GM18499 (cell line): ENCODE results near the gene PSMA5.
A peak's percentile ranks its signal among the peaks of the same experiment; 100 is the strongest.
"Not testable (repeated sequence)": the region's sequence is repeated elsewhere in the genome, so short reads cannot be mapped to it uniquely, and the experiment has no call there.

Experiments
- ATAC-seq: cut with Tn5 transposase; IDR thresholded peaks from one replicate; pipeline ENCODE4 v1.9.1; 2021; ENCODE audit warnings: moderate number of reproducible peaks; ENCODE audit not compliant: insufficient read depth, unreplicated experiment

PSMA5 gene

DNA sequence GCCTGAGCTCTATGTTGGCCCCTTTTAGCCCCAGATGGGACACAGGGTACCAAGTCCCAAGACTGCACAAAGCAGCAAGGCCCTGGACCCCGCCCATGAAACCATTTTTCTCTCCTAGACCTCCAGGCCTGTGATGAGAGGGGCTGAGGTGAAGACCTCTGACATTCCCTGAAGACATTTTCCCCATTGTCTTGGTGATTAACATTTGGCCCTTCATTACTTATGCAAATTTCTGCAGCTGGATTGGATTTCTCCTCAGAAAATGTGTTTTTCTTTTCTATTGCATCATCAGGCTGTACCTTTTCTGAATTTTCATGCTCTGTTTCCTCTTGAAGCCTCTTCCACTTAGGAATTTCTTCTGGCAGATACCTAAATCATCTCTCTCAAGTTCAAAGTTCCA lies 8.2 kb upstream of the PSMA5 start:
- ATAC-seq, result no peak

DNA sequence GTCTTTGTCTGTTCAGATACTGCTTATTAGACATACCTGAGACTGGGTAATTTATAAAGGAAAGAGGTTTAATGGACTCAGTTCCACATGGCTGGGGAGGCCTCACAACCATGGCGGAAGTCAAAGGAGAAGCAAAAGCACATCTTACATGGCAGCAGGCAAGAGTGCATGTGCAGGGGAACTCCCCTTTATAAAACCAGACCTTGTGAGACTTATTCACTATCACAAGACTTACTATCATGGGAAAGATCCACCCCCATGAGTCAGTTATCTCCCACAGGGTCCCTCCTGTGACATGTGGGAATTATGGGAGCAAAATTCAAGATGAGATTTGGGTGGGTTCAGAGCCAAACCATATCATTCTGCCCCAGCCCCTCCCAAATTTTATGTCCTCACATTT lies 7.1 kb upstream of the PSMA5 start:
- ATAC-seq, result no peak

DNA sequence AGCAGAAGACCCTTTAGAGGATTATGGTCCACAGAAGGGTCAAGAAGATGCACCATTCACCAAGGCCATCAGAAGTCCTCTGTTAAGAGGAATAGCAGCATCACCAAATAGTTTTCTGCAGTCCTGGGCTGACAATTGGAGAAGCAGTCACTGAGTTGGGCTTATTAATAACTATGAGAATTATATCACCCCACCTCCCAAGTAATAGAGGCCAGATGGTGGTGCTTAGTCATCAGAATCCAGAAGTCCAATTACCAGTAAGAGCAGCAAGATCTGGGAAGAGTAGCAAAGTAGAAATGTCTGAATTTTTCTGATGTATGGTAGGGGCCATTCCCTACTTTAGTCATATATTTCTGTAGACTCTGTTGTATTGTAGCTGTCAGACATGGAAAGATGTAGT lies 6.1 kb upstream of the PSMA5 start:
- ATAC-seq, result no peak

DNA sequence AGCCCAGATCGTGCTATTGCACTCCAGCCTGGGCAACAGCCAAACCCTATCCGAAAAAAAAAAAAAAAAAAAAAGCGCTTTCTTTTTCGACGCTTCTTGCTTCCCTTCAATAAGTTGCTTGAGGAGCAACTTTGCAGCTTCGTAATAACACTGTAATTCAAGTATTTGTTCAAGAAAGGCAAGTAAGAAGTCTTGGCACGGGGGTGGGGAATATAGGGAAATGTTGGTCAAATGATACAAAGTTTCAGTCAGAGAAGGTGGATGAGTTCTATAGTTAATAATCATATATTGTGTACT lies 871 bp upstream of the PSMA5 start:
- ATAC-seq, result no peak

DNA sequence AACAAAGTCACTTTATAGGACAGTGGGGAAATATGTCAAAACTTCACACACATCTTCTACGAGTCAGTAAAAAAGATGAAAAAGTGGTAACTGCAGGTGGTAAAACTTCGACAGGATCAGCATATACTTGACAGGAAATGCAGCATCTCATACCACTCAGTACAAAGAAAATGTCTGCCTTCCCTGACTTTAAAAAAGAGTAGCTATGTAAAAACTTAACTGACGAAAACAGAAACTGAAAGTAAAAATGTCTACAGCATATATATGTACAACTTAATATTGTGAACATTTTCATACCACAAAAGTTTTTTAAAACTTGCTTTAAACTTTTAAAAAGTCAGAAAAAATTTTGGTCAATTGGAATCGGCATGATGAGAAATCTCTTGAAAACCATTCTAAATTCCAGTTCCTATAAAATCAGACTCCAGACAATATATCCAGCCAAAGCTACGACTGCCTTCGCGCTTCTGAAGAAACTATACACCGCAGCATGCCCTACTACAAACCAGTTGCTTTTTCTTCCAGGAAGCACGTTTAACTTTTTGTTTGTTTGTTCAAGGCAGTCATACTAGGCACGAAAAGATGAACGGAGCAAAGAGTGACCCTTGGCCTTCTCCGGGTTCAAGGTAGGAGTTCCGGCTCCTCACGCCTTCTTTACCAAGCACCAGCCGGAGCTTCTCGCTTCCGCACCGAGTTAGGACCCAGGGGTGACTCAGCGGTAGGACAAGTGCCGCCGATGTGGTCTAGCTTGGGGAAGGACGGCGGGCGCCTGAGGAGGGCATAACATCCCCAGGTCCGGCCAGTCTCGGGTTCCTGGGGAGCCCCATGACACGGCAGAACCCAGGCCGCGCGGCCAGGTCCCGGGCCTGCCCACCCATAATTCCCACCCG lies 612 bp downstream of the PSMA5 start:
- peak; percentile 11 for ATAC-seq

DNA sequence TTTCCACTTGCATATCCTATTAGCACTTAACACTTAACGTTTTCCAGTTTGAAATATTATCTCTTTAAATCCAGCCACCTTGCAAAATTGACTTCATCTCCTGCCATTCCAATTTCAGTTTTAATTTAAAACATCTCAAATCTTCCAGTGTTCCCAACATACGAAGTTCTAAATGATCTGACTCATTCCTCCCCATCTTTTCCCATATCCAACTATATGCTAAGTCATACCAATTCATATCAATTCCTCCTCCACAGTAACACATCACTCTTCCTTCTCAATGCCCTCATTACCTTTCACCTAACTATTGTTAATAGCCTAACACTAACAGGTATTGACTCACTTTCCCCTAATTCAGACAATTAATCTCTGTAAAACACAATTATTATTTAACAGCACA lies 2.8 kb downstream of the PSMA5 start:
- no peak for ATAC-seq

DNA sequence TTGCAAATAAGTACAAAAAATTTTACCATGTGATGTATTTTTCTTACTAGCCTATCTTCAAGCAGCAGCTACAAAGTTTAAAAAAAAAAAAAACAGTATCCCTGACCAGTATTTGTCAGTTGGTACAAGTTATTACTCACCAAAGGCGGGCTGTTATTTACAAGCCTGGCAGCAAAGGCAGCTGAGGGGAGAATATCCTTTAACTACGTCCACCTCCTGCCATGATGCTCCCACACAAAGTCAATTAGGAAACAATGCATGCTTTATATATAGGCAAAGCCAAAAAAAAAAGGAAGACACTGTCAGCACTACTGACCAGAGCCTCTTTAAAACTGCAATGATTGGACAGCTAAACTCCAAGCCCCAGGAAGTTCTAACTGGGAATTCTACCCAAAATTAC lies 13.7 kb downstream of the PSMA5 start:
- no peak for ATAC-seq

DNA sequence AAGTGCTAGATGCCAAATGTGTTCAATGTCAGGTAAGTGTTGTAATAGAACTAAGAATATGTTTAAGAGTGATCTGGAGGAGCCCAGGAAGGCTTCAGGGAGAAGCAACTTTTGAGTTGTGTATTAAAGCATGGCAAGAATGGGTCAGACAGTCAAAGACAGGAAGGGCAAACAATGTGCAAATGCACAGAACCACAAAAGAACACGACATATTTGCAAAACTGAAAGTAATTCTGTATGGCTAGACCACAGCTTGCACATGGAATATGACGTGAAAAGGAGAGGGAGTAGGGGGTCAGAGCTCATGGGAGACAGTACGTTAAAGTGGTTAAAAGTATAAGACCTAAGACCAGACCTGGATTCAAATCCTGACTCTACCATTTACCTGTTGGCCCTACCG lies 21.4 kb downstream of the PSMA5 start:
- no peak for ATAC-seq

DNA sequence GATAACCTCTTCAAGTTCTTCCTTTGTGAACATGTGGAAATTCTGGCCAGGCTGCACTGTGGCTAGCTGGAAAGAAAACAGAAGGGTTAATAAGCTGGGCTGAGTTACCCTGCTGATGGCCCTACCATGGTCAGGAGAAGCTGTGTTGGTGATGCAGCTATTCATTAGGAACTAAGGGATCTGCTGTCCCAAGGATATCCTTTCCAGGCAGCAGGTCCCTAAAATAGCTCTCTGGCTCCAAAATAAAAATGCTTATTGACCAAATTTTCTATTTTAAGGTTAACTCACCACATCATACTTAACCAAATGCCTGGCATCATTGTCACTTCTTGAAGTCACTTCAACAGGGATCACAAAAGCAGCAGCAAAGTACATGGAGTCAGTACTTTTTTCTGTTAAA lies 24.2 kb downstream of the PSMA5 start:
- ATAC-seq, result no peak

DNA sequence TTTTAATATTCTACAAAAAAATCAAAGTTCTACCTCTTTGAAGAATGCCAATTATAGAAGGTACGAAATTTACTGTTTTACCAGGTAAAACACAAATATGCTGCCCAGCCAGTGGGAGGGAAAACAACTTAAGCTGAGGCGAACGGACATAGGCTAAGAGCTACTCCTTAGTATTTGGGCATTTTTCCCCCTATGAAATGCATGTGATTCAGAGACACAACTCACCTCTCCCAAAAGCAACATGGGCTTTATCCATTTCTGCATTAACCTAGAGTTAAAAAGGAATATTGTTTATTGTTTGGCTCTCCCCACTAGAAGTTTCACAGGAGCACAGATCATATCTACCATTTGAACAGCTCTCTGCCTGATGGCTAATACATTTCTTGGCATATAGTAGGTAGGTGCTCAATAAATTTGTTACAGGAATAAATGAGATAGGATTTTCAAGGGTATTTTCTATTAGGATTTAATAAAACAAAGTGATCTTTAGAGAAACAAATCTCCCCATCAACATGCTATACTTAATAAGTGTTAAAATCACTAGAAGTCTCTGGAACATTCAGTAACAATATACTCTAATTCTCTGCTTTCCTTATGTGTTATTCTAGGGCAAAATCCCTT lies 26.1 kb downstream of the PSMA5 start:
- no peak for ATAC-seq

DNA sequence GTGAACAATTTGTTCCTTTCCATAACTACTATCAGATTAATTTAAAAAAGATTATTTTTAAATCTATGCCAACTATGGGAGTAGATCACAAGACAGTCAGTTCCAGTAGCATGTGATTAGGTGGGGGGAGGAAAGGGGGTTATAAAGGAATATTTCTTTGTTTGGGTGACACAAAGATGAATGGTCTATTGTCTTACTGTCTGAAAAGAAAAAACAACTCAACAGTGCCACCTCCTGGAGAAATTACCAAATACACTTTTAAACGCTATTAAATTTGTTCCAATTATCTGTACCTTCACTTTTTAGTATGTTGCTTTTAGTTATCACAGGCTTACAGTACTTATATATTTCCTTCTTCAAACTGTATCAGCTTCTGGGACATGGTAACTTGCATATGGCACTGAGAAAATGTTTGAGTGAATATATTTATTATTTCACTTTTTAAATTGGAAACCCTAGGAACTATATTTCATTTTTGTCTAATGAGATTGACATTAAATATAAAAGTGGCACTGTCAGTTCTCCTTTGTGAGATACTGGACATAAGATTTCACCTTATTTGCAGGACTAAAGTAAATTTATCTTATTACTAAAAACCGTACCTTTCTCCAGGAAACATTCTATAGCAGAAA lies 26.8 kb downstream of the PSMA5 start:
- no peak for ATAC-seq

DNA sequence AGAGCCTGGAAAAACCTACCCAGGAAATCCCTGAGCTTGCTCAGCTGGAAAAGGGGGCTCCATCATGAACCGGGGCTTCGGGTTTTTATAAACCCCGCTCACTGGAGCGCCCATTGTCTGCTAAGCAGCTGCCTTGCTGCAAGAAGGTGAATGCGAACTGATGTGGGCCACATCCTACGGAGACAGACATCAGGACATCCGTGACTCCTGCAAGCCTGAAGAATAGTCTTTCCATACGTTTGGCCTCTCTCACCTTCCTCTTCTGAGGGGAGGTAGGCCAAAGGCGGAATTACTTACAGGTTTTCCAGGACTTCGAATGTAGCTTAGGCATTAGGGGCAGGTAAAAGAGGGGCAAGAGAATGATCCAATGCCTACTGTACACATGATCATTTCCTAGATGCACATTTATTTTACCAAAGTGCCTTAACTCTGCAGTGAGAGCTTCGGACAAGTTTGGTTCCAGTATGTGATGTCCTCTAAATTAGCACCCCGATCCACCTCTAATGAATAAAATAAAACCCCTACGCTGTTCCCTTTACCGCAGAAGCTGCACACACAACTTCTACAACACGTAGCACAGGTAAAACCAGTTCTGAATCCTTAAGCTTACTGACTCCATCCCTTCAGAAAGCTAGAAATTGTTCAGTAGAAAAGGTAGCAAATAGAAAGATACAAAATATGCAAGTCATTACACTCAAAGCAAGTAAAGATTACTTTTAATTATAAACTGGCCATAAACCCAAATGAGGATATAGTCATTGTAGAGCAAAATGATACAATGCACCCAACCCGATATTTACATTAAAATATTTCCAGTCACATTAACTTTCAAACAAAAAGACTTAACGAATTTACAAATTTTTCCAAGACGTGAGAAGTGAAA lies 27.7 kb downstream of the PSMA5 start:
- ATAC-seq, result no peak

DNA sequence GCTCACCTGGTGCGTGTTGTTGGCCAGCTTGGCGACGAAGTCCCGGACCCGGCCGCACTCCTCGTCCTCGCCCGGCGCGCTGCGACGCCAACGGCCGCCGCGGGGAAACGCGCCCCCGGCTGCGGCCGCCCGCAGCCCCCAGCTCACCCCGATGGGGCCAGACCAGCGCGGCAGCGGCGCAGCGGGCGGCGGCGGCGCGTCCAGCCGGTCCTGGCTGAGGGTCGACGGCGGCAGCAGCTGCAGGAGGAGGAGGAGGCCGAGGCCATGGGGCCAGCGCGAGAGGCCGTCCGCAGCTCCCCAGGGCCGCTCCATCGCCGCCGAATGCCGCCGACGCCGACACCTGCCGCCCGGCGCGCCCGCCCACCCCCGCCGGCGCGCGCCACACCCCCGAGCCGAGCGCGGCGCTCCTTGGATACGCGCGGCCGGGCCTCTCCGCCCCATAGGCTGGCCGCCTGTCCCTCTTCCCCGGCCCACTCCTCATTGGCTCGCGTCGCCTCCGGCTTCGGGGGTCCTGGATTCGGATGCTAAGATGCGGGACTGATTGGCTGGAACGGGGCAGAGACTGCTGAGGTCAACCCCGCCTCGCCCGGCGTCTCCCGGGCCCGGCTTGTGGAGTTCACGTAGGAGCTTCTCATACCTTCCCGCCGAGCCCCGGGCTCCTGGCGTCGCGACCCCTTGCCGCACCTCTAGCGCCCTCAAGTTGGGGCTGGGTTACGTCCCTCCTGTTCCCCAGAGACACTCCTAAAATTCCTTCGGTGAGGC lies 28.5 kb downstream of the PSMA5 start, which contains the start of gene SORT1:
Gene SORT1, minus strand, starts transcription at position 338 of the 762 bp plus-strand sequence. Its CDS starts 26 bp downstream, at position 312.
- ATAC-seq, result no peak

DNA sequence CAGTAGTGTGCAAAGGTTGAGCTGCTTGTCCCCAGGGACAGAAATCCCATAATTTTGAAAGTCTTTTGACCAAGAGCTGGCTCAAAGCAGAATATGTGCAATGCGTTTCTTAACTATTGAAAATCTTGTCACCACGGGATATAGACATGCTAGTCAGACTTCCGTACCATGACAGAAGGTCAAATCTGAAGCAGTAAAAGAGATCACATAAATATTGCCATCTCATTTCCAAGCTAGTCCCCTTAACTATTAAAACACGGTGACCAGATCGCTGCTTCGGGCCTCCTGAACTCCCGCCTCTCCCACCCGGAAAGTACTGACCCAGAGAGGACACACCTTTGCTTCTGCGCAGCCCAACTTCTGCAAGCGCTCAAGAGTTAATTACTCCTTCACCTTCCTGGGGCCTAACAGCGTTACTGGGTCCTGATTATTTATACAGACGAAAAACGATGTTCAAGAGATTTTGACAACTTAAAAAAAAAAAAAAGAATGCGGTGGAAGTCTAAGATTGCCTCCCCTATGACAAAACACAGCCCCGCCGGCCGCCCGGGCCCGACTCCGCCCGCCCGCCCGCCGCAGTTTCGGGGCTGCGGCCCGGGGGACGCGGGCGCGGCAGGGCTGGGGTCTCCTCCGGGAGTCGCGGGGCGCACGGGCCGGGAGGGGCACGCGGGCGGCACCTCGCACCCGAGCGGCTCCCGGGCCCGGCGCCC lies 29.2 kb downstream of the PSMA5 start:
- no peak for ATAC-seq

DNA sequence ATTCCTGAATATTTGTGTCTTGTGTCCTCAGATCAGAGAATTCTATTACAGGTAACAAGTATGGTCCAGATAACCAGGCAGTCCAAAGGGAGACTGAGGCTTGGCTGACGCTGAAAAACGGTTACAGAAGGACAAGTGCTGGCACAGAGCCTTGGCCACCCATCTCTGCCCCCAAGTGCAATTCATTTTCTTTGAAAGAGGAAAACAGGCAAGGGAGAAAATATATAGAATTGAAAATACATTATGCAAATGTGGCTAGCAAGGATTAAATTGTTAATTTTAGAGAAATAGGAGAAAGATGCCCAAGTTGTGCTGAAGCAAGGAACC lies 29.8 kb downstream of the PSMA5 start:
- ATAC-seq, result no peak

DNA sequence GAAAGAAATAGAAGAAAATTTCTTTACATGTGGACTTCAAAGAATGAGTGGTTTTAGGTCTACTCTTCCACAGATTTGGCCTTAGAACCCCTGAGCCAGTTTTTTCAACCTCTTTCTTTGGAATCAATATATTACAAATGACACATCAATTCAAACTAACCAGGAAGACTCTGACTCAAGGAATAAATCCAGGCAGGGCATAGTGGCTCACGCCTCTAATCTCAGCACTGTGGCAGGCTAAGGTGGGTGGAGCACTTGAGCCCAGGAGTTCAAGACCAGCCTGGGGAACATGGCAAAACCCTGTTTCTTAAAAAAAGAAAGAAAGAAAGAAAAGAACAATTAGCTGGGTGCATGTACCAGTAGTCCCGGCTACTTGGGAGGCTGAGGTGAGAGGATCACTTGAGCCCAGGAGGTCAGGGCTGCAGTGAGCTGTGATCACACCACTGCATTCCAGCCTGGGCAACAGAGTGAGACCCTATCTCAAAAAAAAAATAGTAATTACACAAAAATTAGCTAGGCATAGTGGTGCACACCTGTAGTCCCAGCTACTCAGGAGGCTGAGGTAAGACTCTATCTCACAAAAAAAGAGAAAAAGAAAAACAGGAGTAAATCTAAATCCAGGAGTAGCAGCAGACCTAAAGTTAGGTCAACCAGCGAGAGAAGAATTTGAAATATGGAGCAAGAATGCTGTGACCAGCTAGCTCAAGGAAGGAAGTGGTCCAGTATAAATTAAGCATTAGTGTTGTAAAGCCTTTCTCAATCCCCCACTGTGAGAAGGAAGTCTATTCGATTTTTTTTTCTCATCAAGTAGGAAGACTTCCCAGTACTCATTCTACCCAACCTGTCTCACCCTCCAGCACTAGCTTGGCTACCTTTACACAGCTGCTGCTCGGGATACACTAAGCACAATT lies 30.4 kb downstream of the PSMA5 start:
- ATAC-seq, result no peak

DNA sequence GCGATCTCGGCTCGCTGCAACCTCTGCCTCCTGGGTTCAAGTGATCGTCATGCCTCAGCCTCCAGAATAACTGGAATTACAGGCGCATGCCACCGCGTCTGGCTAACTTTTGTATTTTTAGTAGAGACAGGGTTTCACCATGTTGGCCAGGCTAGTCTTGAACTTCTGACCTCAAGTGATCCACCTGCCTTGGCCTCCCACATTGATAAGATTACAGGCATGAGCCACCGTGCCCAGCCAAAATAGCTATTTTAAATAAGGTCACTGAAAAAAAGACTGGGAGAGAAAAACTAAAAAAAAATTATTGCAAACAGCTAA lies 31.0 kb downstream of the PSMA5 start:
- not testable (repeated sequence) for ATAC-seq

DNA sequence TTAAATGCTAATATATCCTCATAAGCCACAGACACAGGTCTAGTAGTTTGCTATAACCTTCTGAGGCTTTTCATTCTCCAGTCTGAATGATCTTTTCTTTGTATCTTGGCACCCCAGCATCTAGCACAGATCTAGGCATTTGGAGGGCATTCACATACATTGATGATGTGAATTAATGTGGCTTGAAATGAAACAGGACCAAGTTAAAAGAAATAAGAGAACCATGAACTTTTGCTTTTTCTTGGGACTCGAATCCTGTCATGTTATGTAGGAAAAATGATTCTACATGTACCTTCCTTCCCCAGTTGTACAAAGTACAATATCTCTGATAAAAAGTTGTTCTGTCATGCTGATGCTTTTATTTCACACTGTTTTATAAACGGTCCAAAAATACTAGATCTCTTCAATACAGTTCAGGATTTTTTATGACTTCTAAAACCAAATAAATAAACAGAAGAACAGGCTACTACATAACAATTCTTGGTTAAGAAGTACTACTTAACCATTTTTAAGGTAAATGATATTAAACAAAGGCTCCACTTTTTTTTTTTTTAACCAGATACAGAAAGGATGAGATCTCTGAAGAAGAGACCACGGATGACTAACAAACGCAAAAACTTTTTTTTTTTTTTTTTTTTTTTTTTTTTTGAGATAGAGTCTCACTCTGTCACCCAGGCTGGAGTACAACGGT lies 31.5 kb downstream of the PSMA5 start:
- ATAC-seq, result no peak
